Ecto neural progenitor cell (in vitro differentiated cells): ENCODE results near the gene SGTB.

Experiments used
- DNase-seq: peaks from one replicate; pipeline ENCODE4 v3.0.0-alpha.2; 2018; ENCODE audit warnings: low spot score

The SGTB gene, protein sequence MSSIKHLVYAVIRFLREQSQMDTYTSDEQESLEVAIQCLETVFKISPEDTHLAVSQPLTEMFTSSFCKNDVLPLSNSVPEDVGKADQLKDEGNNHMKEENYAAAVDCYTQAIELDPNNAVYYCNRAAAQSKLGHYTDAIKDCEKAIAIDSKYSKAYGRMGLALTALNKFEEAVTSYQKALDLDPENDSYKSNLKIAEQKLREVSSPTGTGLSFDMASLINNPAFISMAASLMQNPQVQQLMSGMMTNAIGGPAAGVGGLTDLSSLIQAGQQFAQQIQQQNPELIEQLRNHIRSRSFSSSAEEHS

GRCh38 chr5:65721720-65722574 lies at the start of gene SGTB, which contains the start of gene NLN:
SGTB (minus strand) TSS chr5:65722109; CDS start chr5:65720807, 1,302 bp downstream.
NLN (plus strand) TSS chr5:65722205; CDS start chr5:65722374, 169 bp downstream.
- peak; percentile 94 for DNase-seq

- DNase-seq = no peak
Measured at GRCh38 chr5:65771266-65771665, 49.4 kb upstream of the SGTB start.

DNA sequence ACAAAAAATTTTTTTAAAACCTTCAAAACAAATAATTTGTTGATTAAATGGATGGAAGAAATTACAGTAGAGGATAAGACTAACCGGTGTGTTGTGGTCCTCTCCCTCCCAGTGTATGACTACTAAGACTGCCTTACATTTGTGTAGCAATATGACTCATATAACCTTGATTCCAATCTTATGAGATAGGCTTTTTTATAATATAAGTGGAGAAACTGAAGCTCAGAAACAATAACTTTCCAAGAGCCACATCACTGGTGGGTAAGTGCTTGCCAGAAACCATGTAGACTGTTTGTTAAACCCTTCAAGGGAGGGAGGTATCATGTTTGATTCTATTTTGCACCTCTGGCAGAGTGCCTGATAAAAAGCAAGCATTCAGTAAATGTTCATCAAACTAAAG lies 47.6 kb upstream of the SGTB start:
- no peak for DNase-seq

DNA sequence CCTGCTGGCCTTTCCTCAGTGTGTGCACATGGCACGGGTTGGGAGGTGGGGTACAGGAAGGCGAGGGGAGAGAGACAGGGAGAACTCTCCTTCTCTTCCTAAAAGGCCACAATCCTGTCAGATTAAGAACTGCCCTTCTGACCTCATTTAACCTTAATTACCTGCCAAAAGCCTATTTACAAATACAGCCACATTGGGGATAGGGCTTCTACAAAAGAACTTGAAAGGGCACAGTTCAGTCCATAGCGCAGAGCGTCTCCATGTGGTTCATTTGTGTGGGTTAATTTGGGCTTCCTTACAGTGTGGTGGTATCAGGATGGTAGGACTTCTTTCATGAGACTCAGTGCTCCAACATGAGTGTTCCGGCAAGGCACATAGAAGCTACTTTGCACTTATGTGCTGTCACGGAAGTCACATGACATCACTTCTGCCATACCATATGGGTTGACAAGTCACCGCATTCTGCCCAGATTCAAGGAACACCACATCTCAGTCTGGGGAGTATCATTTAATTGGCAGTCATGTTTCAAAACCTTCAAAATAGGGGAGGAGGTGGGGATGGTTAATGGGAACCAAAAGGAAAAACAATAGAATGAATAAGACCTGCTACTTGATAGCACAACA lies 46.9 kb upstream of the SGTB start:
- no peak for DNase-seq

- no peak for DNase-seq
Measured at GRCh38 chr5:65767565-65767964, 45.7 kb upstream of the SGTB start.

DNA sequence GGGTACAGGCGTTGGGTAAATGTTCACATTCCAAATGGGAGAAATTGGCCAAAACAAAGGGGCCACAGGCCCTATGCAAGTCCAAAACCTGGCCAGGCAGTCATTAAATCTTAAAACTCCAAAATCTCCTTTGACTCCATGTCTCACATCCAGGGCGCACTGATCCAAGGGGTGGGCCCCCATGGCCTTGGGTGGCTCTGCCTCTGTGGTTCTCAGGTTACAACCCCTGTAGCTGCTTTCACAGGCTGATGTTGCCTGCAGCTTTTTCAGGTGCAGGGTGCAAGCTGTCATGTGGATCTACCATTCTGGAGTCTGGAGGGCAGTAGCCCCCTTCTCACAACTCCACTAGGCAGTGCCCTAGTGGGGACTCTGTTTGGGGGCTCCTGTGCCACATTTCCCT lies 44.9 kb upstream of the SGTB start:
- no peak for DNase-seq

DNA sequence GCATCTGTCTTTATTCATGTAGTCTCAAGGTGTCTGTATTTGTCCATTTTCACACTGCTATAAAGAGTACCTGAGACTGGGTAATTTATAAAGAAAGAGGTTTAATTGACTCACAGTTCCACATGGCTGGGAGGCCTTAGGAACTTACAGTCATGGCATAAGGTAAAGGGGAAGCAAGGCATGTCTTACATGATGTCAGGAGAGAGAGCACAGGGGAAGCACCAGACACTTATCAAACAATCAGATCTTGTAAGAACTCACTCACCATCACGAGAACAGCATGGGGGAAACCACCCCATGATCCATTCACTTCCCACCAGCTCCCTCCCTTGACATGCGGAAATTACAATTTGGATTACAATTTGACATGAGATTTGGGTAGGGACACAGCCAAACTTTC lies 44.3 kb upstream of the SGTB start:
- no peak for DNase-seq

GRCh38 chr5:65765582-65765981 lies 43.7 kb upstream of the SGTB start:
- no peak for DNase-seq

DNA sequence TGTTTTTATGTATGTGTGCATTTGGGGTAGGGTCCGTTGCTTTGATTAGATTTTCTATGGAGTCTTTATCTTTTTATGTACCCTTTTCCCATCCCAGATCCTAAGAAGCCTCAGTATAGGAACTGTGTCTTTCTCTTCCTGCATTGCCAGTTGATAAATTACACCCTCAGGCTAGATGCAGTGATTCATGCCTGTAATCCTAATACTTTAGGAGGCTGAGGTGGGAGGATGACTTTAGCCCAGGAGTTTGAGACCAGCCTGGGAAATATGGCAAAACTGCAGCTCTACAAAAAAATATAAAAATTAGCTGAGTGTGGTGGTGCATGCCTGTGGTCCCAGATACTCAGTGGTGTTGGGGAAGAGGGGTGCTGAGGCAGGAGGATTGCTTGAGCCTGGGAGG lies 40.3 kb upstream of the SGTB start:
- DNase-seq = no peak

- no peak for DNase-seq
Measured at GRCh38 chr5:65760504-65761275, 38.8 kb upstream of the SGTB start.

- no peak for DNase-seq
Measured at GRCh38 chr5:65758546-65759144, 36.7 kb upstream of the SGTB start.

DNA sequence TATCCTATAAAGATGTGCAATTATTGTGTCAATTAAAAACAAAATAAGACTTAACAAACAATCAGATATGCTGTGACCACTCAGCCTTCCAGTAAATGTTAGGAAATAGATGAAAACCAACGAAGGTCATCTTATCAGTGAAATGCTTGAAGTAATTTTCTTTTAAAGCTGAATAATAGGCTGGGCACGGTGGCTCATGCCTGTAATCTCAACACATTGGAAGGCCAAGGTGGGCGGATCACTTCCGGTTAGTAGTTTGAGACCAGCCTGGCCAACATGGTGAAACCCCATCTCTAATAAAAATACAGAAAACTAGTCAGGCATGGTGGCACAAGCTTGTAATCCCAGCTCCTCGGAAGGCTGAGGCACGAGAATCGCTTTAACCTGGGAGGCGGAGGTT lies 31.3 kb upstream of the SGTB start:
- DNase-seq = no peak

GRCh38 chr5:65750938-65751337 lies 29.0 kb upstream of the SGTB start:
- DNase-seq = no peak

- DNase-seq = no peak
Measured at GRCh38 chr5:65749956-65750355, 28.0 kb upstream of the SGTB start.

- no peak for DNase-seq
Measured at GRCh38 chr5:65749221-65749844, 27.4 kb upstream of the SGTB start.

DNA sequence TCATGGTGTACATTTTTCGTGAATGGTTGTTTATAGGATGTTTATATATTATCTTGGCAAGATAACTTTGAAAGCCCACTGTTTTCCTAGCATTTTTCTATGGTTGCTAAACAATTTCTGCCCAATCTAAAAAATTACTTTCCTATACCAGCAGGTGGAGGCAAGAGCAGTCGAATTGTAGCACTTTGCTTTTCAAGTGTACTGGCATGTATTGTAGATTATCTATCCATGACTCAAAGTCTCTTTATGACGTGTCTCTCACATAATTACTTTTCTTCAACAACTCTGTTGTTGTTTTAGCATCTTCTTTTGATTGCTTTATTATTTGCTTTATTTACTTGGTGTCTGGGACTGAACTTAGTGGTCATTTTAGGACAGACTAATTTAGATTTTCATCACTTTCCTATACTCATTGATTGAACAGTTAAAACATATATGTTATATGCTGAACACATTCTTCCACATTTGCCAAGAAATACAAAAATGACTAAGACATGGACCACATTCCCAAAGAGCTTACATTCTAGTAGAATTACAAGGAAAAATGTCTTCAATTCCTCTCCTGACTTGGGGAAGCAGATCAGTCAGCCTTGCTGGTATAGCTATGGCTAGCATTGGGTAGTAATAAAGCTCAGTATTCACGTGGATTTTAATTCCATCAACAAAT lies 20.8 kb upstream of the SGTB start:
- DNase-seq = no peak

GRCh38 chr5:65739162-65739561 lies 17.3 kb upstream of the SGTB start:
- no peak for DNase-seq

DNA sequence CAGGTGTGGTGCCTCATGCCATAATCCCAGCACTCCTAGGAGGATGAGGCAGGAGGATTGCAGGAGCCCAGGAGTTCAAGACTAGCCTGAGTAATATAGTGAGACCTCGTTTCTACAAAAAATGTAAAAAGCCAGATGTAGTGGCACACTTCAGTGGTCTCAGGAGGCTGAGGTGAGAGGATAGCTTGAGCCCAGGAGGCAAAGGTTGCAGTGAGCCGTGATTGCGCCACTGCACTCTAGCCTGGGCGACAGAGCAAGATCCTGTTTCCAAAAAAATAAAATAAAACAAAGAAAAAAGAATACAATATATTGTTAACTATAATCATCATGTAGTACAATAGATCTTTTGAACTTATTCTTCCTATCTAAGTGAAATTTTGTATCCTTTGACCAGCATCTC lies 16.4 kb upstream of the SGTB start:
- DNase-seq = no peak

DNA sequence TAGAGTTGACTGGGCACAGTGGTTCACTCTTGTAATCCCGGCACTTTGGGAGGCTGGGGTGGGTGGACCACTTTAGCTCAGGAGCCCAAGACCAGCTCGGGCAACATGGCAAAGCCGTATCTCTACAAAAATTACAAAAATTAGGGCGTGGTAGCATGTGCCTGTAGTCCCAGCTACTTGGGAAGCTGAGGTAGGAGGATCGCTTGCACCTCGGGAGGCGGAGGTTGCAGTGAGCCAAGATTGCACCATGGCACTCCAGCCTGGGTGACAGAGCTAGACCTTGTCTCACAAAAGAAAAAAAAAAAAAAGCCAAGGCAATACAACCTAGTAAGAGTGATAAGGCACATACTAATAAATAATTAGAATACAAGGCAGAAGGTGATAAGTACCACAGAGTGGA lies 15.9 kb upstream of the SGTB start:
- DNase-seq = no peak

- no peak for DNase-seq
Measured at GRCh38 chr5:65736011-65736410, 14.1 kb upstream of the SGTB start.

- no peak for DNase-seq
Measured at GRCh38 chr5:65734921-65735320, 13.0 kb upstream of the SGTB start.
